Left ventricle myocardium inferior (tissue), 1 donor: Measurements from ENCODE around the gene ADAMTS7. TPM values are rescaled to one million over a fixed set of nuclear protein-coding genes. Genes with fewer than 3 reads are reported as not detected.
A peak's percentile ranks its signal among the peaks of the same experiment; 100 is the strongest.
"Not testable (repeated sequence)": the region's sequence is repeated elsewhere in the genome, so short reads cannot be mapped to it uniquely, and the experiment has no call there.

Experiments
- DNase-seq: peaks from one replicate; pipeline ENCODE4 v3.0.0-alpha.2; 2020
- H3K27ac ChIP-seq: fragments of 200-600 bp; replicated peaks from 2 replicates; pipeline ENCODE4 v1.8.0; 2021
- H3K27me3 ChIP-seq: fragments of 200-600 bp; 2 replicates; pipeline ENCODE4 v1.8.0; 2021; ENCODE audit warnings: low read depth
- H3K36me3 ChIP-seq: fragments of 200-600 bp; 2 replicates; pipeline ENCODE4 v1.8.0; 2021
- H3K4me1 ChIP-seq: fragments of 200-600 bp; 2 replicates; pipeline ENCODE4 v1.8.0; 2021
- H3K4me3 ChIP-seq: fragments of 200-600 bp; 2 replicates; pipeline ENCODE4 v1.8.0; 2021; ENCODE audit warnings: mild to moderate bottlenecking, moderate library complexity
- H3K9me3 ChIP-seq: fragments of 200-600 bp; replicated peaks from 2 replicates; pipeline ENCODE4 v1.8.0; 2021
- intact Hi-C: fragments of 100-400 bp; cut with micrococcal nuclease; formaldehyde crosslinking; loops from one replicate; pipeline ENCODE4 v1.11.0; 2022
- total RNA-seq: library from RNA; stranded (reverse); fragmentation: NEBNext Ultra II Directional; extraction: Animal tissue kit (Norgen Biotek cat#: 25700); gene quantifications from one replicate; pipeline ENCODE4 v1.2.1, GENCODE V29; 2021
- TF ChIP-seq, protein P1 (sequence below): fragments of 200-600 bp; IDR thresholded peaks from 2 replicates; pipeline ENCODE4 v1.8.0; 2021; ENCODE audit warnings: antibody characterized with exemption, mild to moderate bottlenecking, borderline replicate concordance
- donor health status: DM: no; HTN: yes; CAD: no; lungs with severe emphysema.

ADAMTS7 gene
- total RNA-seq, 1 donor from 2014 or later: 24.2 TPM

DNA sequence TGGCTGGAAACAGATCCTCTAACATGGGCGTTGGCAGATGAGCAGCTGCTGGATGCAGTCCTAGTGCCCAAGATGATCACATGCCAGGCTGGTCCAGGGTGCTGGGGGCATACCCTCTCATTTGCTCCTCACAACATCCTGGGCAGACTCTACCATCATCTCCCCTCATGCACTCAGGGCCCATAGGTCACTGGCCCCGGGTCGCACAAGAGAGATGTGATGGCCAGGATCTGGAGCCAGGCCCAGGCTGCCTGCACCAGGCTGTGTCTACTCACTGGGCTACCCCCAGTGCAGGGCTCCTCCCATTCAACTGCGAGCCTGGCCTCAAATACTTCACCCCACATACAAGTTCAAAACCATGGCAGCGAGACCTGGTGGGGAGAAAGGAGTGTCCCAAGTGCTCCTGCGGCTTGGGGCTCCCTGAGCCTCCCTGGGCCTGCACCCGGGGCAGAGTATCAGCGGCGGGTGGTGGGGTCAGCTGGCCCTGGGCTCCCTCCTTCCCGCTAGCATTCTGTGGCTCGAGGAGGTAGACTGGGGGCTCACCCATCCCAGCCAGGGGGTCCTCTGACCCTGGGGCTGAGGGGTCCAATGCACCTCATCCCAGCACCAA is 32.0 kb downstream of the ADAMTS7 start:
- H3K4me3 ChIP-seq, H3K36me3 ChIP-seq, intact Hi-C loops, H3K27me3 ChIP-seq, DNase-seq, H3K9me3 ChIP-seq: not testable (repeated sequence)
- peak overlapping the region; percentile 73 for H3K27ac ChIP-seq
- H3K4me1 ChIP-seq: peaks cover 50% of the 10 kb centered on the region

DNA sequence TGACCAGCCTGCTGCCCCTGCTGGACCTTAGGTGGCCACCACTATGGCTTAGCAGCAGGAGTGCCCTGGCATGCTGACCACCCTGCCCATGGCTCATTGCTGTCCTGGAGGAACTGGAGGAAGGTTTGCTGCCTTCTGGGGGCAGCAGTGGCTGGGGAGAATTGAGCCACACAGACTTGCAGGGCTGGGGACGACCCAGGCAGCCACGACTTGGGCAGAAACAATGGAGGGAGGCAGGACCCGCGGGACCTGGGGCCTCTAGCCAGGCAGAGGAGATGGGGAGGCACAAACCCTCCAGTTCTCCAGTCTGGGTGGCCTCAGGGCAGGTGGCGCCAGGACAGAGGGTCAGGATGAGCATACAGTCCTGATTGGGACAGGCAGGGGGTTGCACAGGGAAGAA is 32.8 kb downstream of the ADAMTS7 start:
- Histone ChIP-seq H3K36me3 (peaks cover 7% of the 10 kb centered on the region), H3K9me3 (no peaks in the 10 kb centered on the region), H3K27ac (peak overlapping the region; percentile 73), H3K27me3 (no peaks in the 10 kb centered on the region), H3K4me1 (peaks cover 50% of the 10 kb centered on the region), H3K4me3 (no peak overlapping the region)
- no peak for DNase-seq
- TF ChIP-seq, protein P1, sequence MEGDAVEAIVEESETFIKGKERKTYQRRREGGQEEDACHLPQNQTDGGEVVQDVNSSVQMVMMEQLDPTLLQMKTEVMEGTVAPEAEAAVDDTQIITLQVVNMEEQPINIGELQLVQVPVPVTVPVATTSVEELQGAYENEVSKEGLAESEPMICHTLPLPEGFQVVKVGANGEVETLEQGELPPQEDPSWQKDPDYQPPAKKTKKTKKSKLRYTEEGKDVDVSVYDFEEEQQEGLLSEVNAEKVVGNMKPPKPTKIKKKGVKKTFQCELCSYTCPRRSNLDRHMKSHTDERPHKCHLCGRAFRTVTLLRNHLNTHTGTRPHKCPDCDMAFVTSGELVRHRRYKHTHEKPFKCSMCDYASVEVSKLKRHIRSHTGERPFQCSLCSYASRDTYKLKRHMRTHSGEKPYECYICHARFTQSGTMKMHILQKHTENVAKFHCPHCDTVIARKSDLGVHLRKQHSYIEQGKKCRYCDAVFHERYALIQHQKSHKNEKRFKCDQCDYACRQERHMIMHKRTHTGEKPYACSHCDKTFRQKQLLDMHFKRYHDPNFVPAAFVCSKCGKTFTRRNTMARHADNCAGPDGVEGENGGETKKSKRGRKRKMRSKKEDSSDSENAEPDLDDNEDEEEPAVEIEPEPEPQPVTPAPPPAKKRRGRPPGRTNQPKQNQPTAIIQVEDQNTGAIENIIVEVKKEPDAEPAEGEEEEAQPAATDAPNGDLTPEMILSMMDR: no peak
- intact Hi-C loops: no loop called here

DNA sequence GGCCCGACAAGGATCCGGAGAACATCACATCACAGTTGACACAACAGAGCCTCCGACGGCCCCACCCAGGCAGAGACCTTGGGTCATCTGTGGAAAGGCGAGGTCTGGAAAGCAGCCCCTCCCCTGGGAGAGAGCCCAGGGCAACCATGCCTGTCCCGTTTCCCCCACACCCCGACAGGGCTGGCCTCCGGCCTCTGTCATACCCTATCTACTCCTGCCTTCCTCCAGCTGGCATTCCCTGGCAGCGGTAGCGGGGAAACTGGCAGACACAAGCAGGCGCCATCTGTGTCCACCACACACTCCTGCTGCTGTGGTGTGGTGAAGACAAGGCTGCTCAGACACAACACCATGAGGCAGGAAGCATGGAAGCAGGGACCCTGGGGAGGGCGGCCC is 33.3 kb downstream of the ADAMTS7 start:
- H3K9me3 ChIP-seq, intact Hi-C loops, H3K36me3 ChIP-seq, H3K4me3 ChIP-seq, H3K27me3 ChIP-seq: not testable (repeated sequence)
- Histone ChIP-seq H3K4me1 (peaks cover 50% of the 10 kb centered on the region), H3K27ac (peak overlapping the region; percentile 73)
- peak; percentile 75 for DNase-seq

DNA sequence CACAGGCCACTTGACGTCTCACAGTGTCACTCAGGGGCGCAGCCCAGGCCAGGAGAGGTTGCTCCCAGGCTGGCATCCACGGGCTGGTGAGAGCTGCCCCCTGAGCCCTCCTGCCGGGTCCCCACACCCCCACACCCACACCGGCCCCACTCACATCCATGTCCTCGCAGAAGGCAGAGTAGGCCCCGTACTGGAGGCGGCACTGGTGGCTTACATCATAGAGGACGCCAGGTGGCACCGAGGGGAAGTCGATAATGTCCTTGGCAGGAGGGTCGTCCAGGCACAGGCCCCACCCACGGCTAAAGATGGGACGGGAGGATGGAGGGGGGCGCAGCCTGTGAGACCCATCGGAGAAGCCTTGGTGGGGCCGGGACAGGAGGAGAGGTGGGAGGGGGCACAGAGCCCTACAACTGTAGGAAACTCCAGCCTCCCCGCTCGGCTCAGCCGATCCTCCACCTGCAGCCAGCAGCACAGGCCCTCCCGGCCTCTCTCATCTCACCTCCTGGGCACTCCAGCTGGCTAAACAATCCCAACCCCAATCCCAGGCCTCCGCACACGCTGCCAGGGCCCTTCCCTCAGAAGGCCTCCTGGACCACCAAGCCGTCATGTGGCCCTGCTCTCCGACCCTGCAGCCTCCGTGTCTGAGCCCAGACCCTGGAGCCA is 33.8 kb downstream of the ADAMTS7 start:
- H3K36me3 ChIP-seq, H3K27me3 ChIP-seq, intact Hi-C loops, H3K9me3 ChIP-seq, H3K4me3 ChIP-seq, DNase-seq: not testable (repeated sequence)
- H3K27ac ChIP-seq: peak overlapping the region; percentile 73
- H3K4me1 ChIP-seq: peaks cover 50% of the 10 kb centered on the region

DNA sequence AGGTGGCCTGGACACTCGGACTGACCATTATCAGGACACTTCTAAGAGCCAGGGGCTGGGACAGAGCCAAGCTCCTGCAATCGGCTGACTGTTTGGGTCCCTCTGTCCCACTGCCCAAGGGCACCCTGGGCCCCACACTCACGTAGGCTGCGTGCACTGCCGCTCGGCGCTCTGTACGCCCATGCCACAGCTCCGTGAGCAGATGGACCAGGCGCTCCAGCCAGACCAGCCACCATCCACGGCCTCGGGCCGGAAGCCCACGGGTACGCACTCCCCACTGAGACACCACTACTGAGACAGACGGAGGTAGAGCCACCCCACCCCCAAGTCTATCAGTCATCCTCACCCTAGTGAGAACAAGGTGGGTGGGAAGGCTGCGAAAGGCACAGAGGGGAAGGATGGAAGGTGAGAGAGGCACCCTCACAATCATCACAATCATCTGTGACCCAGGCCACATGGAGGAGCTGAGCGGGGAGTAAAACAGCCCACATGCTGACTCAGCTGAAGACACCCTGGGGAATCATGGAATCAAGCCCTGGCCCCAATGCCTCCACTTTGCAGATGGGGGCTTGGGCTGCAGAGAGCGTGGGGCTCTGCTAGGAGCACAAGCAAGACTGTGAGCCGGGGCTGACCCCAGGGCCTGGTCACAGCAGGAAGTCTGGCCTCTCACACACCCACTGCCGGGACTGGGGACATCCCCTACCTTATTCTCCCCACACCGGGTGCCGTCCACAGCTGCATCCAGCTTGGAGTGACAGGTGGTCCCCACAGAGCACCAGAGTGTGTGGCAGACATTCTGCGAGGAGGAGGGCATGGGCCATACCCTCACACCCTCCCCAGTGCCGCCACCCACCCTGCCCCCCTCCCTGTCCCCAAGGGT is 35.0 kb downstream of the ADAMTS7 start:
- H3K9me3 ChIP-seq, DNase-seq, H3K27me3 ChIP-seq, intact Hi-C loops, H3K4me3 ChIP-seq, H3K27ac ChIP-seq, H3K36me3 ChIP-seq: not testable (repeated sequence)
- peaks cover 45% of the 10 kb centered on the region for H3K4me1 ChIP-seq

DNA sequence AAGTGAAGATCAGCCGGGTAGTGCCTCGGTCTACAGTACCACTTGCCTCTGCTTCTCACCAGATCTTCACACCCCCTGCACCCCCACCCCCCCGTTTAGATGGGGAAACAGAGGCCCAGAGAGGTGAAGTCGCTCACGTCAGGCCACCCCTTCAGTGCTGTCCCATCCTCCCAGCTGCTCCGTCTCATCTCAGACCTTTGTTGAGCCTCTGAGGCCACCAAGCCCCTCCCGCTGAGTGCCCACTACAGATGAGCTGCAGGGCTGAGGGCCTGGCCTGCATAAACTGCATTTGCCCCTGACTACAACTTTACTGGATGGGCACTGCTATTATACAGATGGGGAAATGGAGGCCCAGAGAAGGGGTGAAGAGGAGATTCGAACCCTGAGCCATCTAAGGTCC is 35.8 kb downstream of the ADAMTS7 start:
- DNase-seq: no peak
- TF ChIP-seq, protein P1: no peak
- Histone ChIP-seq H3K9me3 (no peaks in the 10 kb centered on the region), H3K36me3 (peaks cover 13% of the 10 kb centered on the region), H3K27me3 (no peaks in the 10 kb centered on the region), H3K4me1 (peaks cover 37% of the 10 kb centered on the region), H3K27ac (no peak overlapping the region), H3K4me3 (no peak overlapping the region)
- intact Hi-C loops: no loop called here

DNA sequence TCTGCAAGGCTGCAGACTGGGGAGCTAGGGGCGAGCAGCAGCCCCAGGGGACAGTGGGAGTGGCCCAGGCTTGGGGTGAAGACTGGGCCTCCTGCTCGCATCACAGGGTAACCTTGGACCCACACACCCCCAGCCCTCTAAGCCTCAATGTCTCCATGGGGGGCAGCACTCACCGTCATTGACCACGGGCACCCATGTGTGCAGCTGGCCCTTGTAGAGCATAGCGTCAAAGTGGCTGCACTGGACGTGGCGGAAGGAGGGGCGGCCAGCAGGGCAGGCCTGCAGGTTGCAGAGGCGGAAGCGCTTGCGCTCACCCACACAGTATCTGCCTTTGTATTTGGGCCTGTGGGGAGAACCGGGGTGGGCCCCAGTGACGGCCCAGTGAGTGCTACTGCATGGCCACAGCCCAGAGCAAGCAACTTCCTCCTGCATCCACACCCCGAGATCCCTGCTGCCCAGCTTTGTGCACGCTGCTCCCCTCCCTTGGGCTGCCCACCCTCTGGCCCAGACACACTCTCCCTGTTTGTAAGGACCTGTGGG is 36.7 kb downstream of the ADAMTS7 start:
- H3K4me1 ChIP-seq: peaks cover 32% of the 10 kb centered on the region
- H3K36me3 ChIP-seq: peaks cover 13% of the 10 kb centered on the region
- DNase-seq, H3K27me3 ChIP-seq, intact Hi-C loops, H3K27ac ChIP-seq, H3K4me3 ChIP-seq, H3K9me3 ChIP-seq: not testable (repeated sequence)

DNA sequence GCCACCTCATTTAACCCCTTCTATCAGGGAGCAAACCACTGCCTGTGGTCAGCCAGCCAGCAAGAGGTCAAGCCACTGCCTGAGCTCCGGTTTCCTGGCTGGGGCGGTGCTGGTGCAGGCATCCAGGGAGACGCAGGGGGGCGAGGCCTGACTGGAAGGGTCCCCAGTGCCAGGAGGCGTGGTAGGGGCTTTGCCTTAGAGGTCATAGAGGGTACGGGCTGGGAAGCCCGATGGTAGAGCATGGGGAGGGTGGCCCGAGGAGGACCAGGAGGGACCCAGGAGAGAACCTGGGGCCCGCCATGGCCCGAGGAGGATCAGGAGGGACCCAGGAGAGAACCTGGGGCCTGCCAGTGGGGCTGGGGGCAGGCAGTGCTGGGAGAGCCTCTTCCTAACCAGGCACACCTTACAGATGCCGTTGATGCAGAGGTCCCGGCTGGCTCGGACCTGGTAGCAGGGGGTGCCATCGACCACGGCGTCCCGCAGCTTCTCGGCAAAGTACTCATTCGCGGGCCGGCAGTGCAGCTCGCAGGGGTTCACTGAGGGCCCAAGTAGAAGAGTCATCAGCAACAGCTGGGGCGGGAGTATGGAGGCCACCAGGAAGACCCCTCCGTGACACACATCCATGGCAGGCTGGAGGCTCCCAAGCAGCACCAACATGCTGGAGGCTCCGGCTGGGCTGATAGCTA is 37.4 kb downstream of the ADAMTS7 start:
- H3K27me3 ChIP-seq, H3K4me3 ChIP-seq, H3K27ac ChIP-seq, intact Hi-C loops, DNase-seq, H3K9me3 ChIP-seq: not testable (repeated sequence)
- peaks cover 26% of the 10 kb centered on the region for H3K4me1 ChIP-seq
- peaks cover 13% of the 10 kb centered on the region for H3K36me3 ChIP-seq
